GM23248 (cell line): ENCODE measurements around the gene MGAT3. TPM values are rescaled to one million over a fixed set of nuclear protein-coding genes. Genes with fewer than 3 reads are reported as not detected.
A peak's percentile ranks its signal among the peaks of the same experiment; 100 is the strongest.

Experiments
- DNase-seq: peaks from one replicate; pipeline ENCODE4 v3.0.0-alpha.2; 2015
- H2AFZ ChIP-seq: fragments of 200-600 bp; sonication (generic); 2 replicates; pipeline ENCODE4 v1.6.1; 2016; ENCODE audit warnings: antibody characterized with exemption
- H3F3A ChIP-seq: fragments of 200-600 bp; sonication (generic); 2 replicates; pipeline ENCODE4 v1.6.1; 2016; ENCODE audit warnings: mild to moderate bottlenecking, antibody characterized with exemption, mixed run types; ENCODE audit not compliant: insufficient read depth
- H3K27ac ChIP-seq: fragments of 200-600 bp; sonication (generic); 2 replicates; pipeline ENCODE4 v1.5.1; 2016; ENCODE audit warnings: mild to moderate bottlenecking
- H3K27me3 ChIP-seq: fragments of 200-600 bp; sonication (generic); replicated peaks from 2 replicates; pipeline ENCODE4 v1.6.1; 2016; ENCODE audit warnings: mild to moderate bottlenecking; ENCODE audit not compliant: insufficient read depth
- H3K36me3 ChIP-seq: fragments of 200-600 bp; sonication (generic); 2 replicates; pipeline ENCODE4 v1.6.1; 2016; ENCODE audit warnings: low read depth, mild to moderate bottlenecking
- H3K4me1 ChIP-seq: fragments of 200-600 bp; sonication (generic); 2 replicates; pipeline ENCODE4 v1.6.1; 2016; ENCODE audit warnings: mild to moderate bottlenecking; ENCODE audit not compliant: insufficient read depth
- H3K4me2 ChIP-seq: fragments of 200-600 bp; sonication (generic); one replicate; pipeline ENCODE4 v1.6.1; 2016; ENCODE audit warnings: mild to moderate bottlenecking; ENCODE audit not compliant: unreplicated experiment
- H3K4me3 ChIP-seq: fragments of 200-600 bp; sonication (generic); 2 replicates; pipeline ENCODE4 v1.5.1; 2016; ENCODE audit warnings: mild to moderate bottlenecking
- H3K79me2 ChIP-seq: fragments of 200-600 bp; sonication (generic); 2 replicates; pipeline ENCODE4 v1.6.1; 2016; ENCODE audit warnings: mild to moderate bottlenecking; ENCODE audit not compliant: insufficient read depth
- H3K9ac ChIP-seq: fragments of 200-600 bp; sonication (generic); 2 replicates; pipeline ENCODE4 v1.6.1; 2016; ENCODE audit warnings: mild to moderate bottlenecking
- H3K9me2 ChIP-seq: fragments of 200-600 bp; sonication (generic); 2 replicates; pipeline ENCODE4 v1.6.1; 2016; ENCODE audit warnings: mixed run types, mild to moderate bottlenecking, moderate library complexity; ENCODE audit not compliant: insufficient read depth
- H3K9me3 ChIP-seq: fragments of 200-600 bp; sonication (generic); one replicate; pipeline ENCODE4 v1.6.1; 2017; ENCODE audit warnings: low read depth
- H4K20me1 ChIP-seq: fragments of 200-600 bp; sonication (generic); 2 replicates; pipeline ENCODE4 v1.6.0; 2016; ENCODE audit not compliant: insufficient read depth
- EZH2 ChIP-seq: fragments of 200-600 bp; sonication (generic); IDR thresholded peaks from 2 replicates; pipeline ENCODE4 v1.6.1; 2018; ENCODE audit warnings: antibody characterized with exemption, mild to moderate bottlenecking; ENCODE audit not compliant: insufficient read depth, poor library complexity, severe bottlenecking
- EZH2phosphoT487 ChIP-seq: fragments of 200-600 bp; sonication (generic); IDR thresholded peaks from 2 replicates; pipeline ENCODE4 v1.6.1; 2018; ENCODE audit warnings: antibody characterized with exemption, moderate library complexity, mild to moderate bottlenecking, low read depth; ENCODE audit not compliant: insufficient read depth
- WGBS, 2 experiments: methylation state at CpG; one replicate each; pipeline ENCODE4 v1.1.6; 2015 to 2017; ENCODE audit warnings: low lambda C conversion rate in 2 of 2, low coverage in 1 of 2; ENCODE audit errors: missing lambda C conversion rate in 2 of 2; 5-methylcytosine and 5-hydroxymethylcytosine counted together
- in situ Hi-C: fragments of 300-500 bp; cut with MboI; formaldehyde crosslinking; loops from 2 replicates; pipeline ENCODE4 v1.15.0; 2020
- polyA plus RNA-seq: library from polyadenylated mRNA; unstranded; fragments of >200 nt; fragmentation: Nextera tagmentation; extraction: Ambion mirVana; gene quantifications from 2 replicates; pipeline ENCODE4 v1.2.1, GENCODE V29; 2016
- total RNA-seq: library from RNA; depleted of rRNA; stranded (reverse); fragments of >200 nt; shearing (Covaris generic); gene quantifications from 2 replicates; pipeline ENCODE4 v1.2.3, GENCODE V29; 2014

MGAT3 gene
- total and polyA plus RNA-seq, 2 experiments from 2014 or later: not detected

GRCh38 chr22:39492186-39492585 is 35.4 kb downstream of the MGAT3 start:
- no peaks in the 10 kb centered on the region for H3K9me3 ChIP-seq
- no peak for DNase-seq
- TF ChIP-seq EZH2phosphoT487: no peak
- no peak for TF ChIP-seq EZH2
- in situ Hi-C loops: loop anchor here (25.0 kb wide), 1 partner anchor 95 kb away; no protein-coding TSS in a partner anchor
- H3K27me3 ChIP-seq: no peaks in the 10 kb centered on the region
- H3K9me2 ChIP-seq: no peaks in the 10 kb centered on the region
- no peak overlapping the region for H3K9ac ChIP-seq
- no peak overlapping the region for H3K4me2 ChIP-seq
- H3F3A ChIP-seq: peaks cover 16% of the 10 kb centered on the region
- no peak overlapping the region for H3K4me3 ChIP-seq
- no peak overlapping the region for H2AFZ ChIP-seq
- peaks cover 10% of the 10 kb centered on the region for H3K4me1 ChIP-seq
- no peak overlapping the region for H3K27ac ChIP-seq
- H3K36me3 ChIP-seq: no peaks in the 10 kb centered on the region
- H3K79me2 ChIP-seq: no peaks in the 10 kb centered on the region
- no peaks in the 10 kb centered on the region for H4K20me1 ChIP-seq
- 71 to 72% methylated on average over 3 of the region's 3 CpGs for WGBS, 2 experiments

DNA sequence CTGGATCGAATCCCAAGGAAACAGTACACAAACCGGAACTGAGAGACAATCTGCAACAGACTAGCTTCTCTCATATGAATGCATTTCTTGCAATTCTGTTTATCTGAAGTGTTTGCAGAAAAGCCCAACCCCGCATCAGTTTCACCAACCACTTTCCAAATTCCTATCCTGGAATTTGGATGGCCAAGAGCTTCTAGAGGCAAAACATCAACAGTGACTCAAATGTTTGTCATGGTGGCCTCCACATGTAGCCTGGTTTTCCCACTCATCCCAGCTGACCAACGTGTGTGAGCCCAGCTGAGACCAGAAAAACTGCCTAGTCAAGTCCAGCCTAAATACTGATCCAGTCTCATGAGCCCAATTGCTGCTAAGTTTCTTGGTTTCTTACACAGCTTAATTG is 36.9 kb downstream of the MGAT3 start:
- Histone ChIP-seq H2AFZ (no peak overlapping the region), H3K9ac (peak overlapping the region; percentile 50; the same call in 1 of the 2 replicates), H3K27ac (peak overlapping the region; percentile 77), H3K79me2 (no peaks in the 10 kb centered on the region), H3K4me2 (peak overlapping the region; percentile 64), H3F3A (peaks cover 16% of the 10 kb centered on the region), H3K9me3 (no peaks in the 10 kb centered on the region), H3K27me3 (no peaks in the 10 kb centered on the region), H3K36me3 (no peaks in the 10 kb centered on the region), H3K9me2 (no peaks in the 10 kb centered on the region), H3K4me3 (no peak overlapping the region), H3K4me1 (peaks cover 10% of the 10 kb centered on the region), H4K20me1 (no peaks in the 10 kb centered on the region)
- in situ Hi-C loops: loop anchor here (25.0 kb wide), 1 partner anchor 94 kb away; no protein-coding TSS in a partner anchor
- WGBS, 2 experiments: 30 to 32% methylated on average over 4 of the region's 4 CpGs
- peak; percentile 96 for DNase-seq
- no peak for TF ChIP-seq EZH2
- no peak for TF ChIP-seq EZH2phosphoT487

- H3K9me2 ChIP-seq: no peaks in the 10 kb centered on the region
- peaks cover 10% of the 10 kb centered on the region for H3K4me1 ChIP-seq
- no peaks in the 10 kb centered on the region for H4K20me1 ChIP-seq
- peak overlapping the region; percentile 50; the same call in 1 of the 2 replicates for H3K9ac ChIP-seq
- no peak overlapping the region for H3K4me2 ChIP-seq
- DNase-seq: peak; percentile 40
- H3K4me3 ChIP-seq: no peak overlapping the region
- H3K36me3 ChIP-seq: no peaks in the 10 kb centered on the region
- no peak overlapping the region for H2AFZ ChIP-seq
- TF ChIP-seq EZH2 (no peak), EZH2phosphoT487 (no peak)
- no peaks in the 10 kb centered on the region for H3K9me3 ChIP-seq
- no peaks in the 10 kb centered on the region for H3K27me3 ChIP-seq
- no peaks in the 10 kb centered on the region for H3K79me2 ChIP-seq
- in situ Hi-C loops: loop anchor here (25.0 kb wide), 1 partner anchor 93 kb away; no protein-coding TSS in a partner anchor
- H3K27ac ChIP-seq: peak overlapping the region; percentile 77
- WGBS, 2 experiments: 69 to 71% methylated on average over 9 to 10 of the region's 10 CpGs
- peaks cover 16% of the 10 kb centered on the region for H3F3A ChIP-seq
Measured at GRCh38 chr22:39494471-39495120, 37.8 kb downstream of the MGAT3 start.

GRCh38 chr22:39496131-39496838 is 39.5 kb downstream of the MGAT3 start:
- H2AFZ ChIP-seq: peak overlapping the region; percentile 62; the same call in 1 of the 2 replicates
- WGBS, 2 experiments: 37 to 40% methylated on average over 13 of the region's 13 CpGs
- TF ChIP-seq EZH2phosphoT487 (no peak), EZH2 (no peak)

More at GRCh38 chr22:39496131-39496838, 39.5 kb downstream of the MGAT3 start:
- H3K79me2 ChIP-seq: no peaks in the 10 kb centered on the region
- H3K4me3 ChIP-seq: no peak overlapping the region
- H4K20me1 ChIP-seq: no peaks in the 10 kb centered on the region
- H3K9ac ChIP-seq: no peak overlapping the region
- H3F3A ChIP-seq: peaks cover 16% of the 10 kb centered on the region
- H3K9me2 ChIP-seq: no peaks in the 10 kb centered on the region
- no peak overlapping the region for H3K27ac ChIP-seq
- H3K27me3 ChIP-seq: no peaks in the 10 kb centered on the region
- no peak overlapping the region for H3K4me2 ChIP-seq
- DNase-seq: peak; percentile 87
- H3K4me1 ChIP-seq: peaks cover 13% of the 10 kb centered on the region
- in situ Hi-C loops: loop anchor here (25.0 kb wide), 1 partner anchor 91 kb away; no protein-coding TSS in a partner anchor
- no peaks in the 10 kb centered on the region for H3K9me3 ChIP-seq
- H3K36me3 ChIP-seq: no peaks in the 10 kb centered on the region
